Ovary (tissue), 9 donors: Measurements from ENCODE around the gene NT5C. TPM values are rescaled to one million over a fixed set of nuclear protein-coding genes. Genes with fewer than 3 reads are reported as not detected.

Experiments
- DNase-seq, 5 donors: peaks; one replicate each; pipeline ENCODE4 v3.0.0-alpha.2; 2019 to 2020
- H3K27ac ChIP-seq, 2 donors: fragments of 200-600 bp; one replicate each; pipeline versions ENCODE4 v1.5.1 to v1.8.0; 2019 to 2022
- H3K27me3 ChIP-seq: fragments of 200-600 bp; one replicate; pipeline ENCODE4 v1.8.0; 2022
- H3K36me3 ChIP-seq: fragments of 200-600 bp; sonication (generic); one replicate; pipeline ENCODE4 v1.5.1; 2019
- H3K4me1 ChIP-seq: one replicate; pipeline ENCODE4 v1.8.1; 2013; ENCODE audit warnings: mild to moderate bottlenecking, moderate library complexity; ENCODE audit not compliant: insufficient read depth
- H3K4me3 ChIP-seq: fragments of 200-600 bp; sonication (generic); one replicate; pipeline ENCODE4 v1.5.1; 2017
- H3K9me3 ChIP-seq, 2 donors: fragments of 200-600 bp in 1 of 2; sonication (generic) in 1 of 2; one replicate each; pipeline versions ENCODE4 v1.5.1 to v1.8.1; 2013 to 2019; ENCODE audit warnings: mild to moderate bottlenecking in 1 of 2, moderate library complexity in 1 of 2
- EP300 ChIP-seq: sonication (generic); formaldehyde crosslinking; IDR thresholded peaks from one replicate; pipeline ENCODE4 v1.6.1; 2017; ENCODE audit warnings: antibody characterized with exemption
- POLR2A ChIP-seq: fragments of 450-650 bp; IDR thresholded peaks from one replicate; pipeline ENCODE4 v1.6.1; 2017; ENCODE audit warnings: antibody characterized with exemption, mild to moderate bottlenecking, moderate library complexity
- WGBS, 3 donors: extraction: QIAGEN DNeasy Blood & Tissue Kit in 1 of 3; methylation state at CpG; one replicate each; pipeline versions ENCODE4 v1.1.5 to v1.1.7; 2013 to 2017; 5-methylcytosine and 5-hydroxymethylcytosine counted together
- intact Hi-C, 4 donors: fragments of 100-400 bp; cut with DNase I; formaldehyde crosslinking; loops; one replicate each; pipeline versions ENCODE4 v1.11.0 to v1.15.1; 2022 to 2023
- polyA plus RNA-seq, 2 donors: library from polyadenylated mRNA; stranded (reverse); fragments of 200-250 nt in 1 of 2; fragments of 350-450 nt in 1 of 2; fragmentation: Illumina TruSeq in 1 of 2; extraction: RNeasy Lipid Tissue Mini Kit (QIAGEN cat#74804) in 1 of 2; gene quantifications; one replicate each; pipeline ENCODE4 v1.2.3, GENCODE V29; 2013 to 2014
- total RNA-seq, 7 donors: library from RNA; depleted of rRNA in 2 of 7; stranded (reverse); fragments of >200 nt in 2 of 7; fragmentation: NEBNext Ultra II Directional in 3 of 7; extraction: Animal tissue kit (Norgen Biotek cat#: 25700) in 3 of 7; gene quantifications; one replicate each; pipeline versions ENCODE4 v1.1.0 to v1.2.4, GENCODE V29; 2016 to 2023
- TF ChIP-seq, protein P1 (sequence below), 3 donors: fragments of 450-650 bp in 2 of 3; fragments of 200-600 bp in 1 of 3; IDR thresholded peaks; one replicate each; pipeline versions ENCODE4 v1.5.1 to v1.8.0; 2016 to 2022; ENCODE audit warnings: antibody characterized with exemption in 3 of 3, mild to moderate bottlenecking in 1 of 3
- donor health status: DM: no; HTN: no; CAD: no; lungs with moderate emphysema.
- donor health status: DM: no; HTN: no; CAD: no.
- donor health status: Bipolar disorder and iron deficiency.
- donor health status: DM: yes; HTN: yes; CAD: no.
- donor health status: DM: no; HTN: no; CAD: no.
- donor health status: DM: yes; HTN: yes; CAD: no.

Gene NT5C
- total and polyA plus RNA-seq, 9 donors = 10.0 to 118 (median 65.9) TPM

GRCh38 chr17:75115555-75115954 is 16.0 kb downstream of the NT5C start:
- Histone ChIP-seq H3K27me3 (no peaks in the 10 kb centered on the region), H3K9me3 (no peaks in the 10 kb centered on the region), H3K4me3 (no peak overlapping the region), H3K27ac (no peak overlapping the region), H3K4me1 (peaks cover 4% of the 10 kb centered on the region), H3K36me3 (no peaks in the 10 kb centered on the region)
- TF ChIP-seq, protein P1, sequence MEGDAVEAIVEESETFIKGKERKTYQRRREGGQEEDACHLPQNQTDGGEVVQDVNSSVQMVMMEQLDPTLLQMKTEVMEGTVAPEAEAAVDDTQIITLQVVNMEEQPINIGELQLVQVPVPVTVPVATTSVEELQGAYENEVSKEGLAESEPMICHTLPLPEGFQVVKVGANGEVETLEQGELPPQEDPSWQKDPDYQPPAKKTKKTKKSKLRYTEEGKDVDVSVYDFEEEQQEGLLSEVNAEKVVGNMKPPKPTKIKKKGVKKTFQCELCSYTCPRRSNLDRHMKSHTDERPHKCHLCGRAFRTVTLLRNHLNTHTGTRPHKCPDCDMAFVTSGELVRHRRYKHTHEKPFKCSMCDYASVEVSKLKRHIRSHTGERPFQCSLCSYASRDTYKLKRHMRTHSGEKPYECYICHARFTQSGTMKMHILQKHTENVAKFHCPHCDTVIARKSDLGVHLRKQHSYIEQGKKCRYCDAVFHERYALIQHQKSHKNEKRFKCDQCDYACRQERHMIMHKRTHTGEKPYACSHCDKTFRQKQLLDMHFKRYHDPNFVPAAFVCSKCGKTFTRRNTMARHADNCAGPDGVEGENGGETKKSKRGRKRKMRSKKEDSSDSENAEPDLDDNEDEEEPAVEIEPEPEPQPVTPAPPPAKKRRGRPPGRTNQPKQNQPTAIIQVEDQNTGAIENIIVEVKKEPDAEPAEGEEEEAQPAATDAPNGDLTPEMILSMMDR (IDR thresholded peaks at IDR 0.05) = no peak
- TF ChIP-seq POLR2A = no peak
- TF ChIP-seq EP300 = no peak
- DNase-seq = no peak
- intact Hi-C loops = loop anchor here in 3 of 4 donors (2.0 to 10.0 kb wide), 3 partner anchors 59 to 89 kb away; partner anchors contain the start of gene NUP85 (in 1 of the 3)

- TF ChIP-seq EP300 = no peak
- TF ChIP-seq, protein P1 (IDR thresholded peaks at IDR 0.05) = no peak
- no peak for TF ChIP-seq POLR2A
- no peaks in the 10 kb centered on the region for H3K36me3 ChIP-seq
- no peak for DNase-seq
- no peaks in the 10 kb centered on the region for H3K9me3 ChIP-seq
- peak overlapping the region; percentile 41 for H3K4me3 ChIP-seq
- H3K4me1 ChIP-seq = peaks cover 4% of the 10 kb centered on the region
- intact Hi-C loops = loop anchor here in 3 of 4 donors (2.0 to 10.0 kb wide), 3 partner anchors 60 to 90 kb away; partner anchors contain the start of gene NUP85 (in 1 of the 3)
- no peaks in the 10 kb centered on the region for H3K27me3 ChIP-seq
- peak overlapping the region in 1 of 2 donors; percentile 68 for H3K27ac ChIP-seq
- WGBS, 3 donors = 38 to 46% (median 41%) methylated on average over 19 of the region's 19 CpGs
These were observed 16.8 kb downstream of the NT5C start for GRCh38 chr17:75114552-75115314.

DNA sequence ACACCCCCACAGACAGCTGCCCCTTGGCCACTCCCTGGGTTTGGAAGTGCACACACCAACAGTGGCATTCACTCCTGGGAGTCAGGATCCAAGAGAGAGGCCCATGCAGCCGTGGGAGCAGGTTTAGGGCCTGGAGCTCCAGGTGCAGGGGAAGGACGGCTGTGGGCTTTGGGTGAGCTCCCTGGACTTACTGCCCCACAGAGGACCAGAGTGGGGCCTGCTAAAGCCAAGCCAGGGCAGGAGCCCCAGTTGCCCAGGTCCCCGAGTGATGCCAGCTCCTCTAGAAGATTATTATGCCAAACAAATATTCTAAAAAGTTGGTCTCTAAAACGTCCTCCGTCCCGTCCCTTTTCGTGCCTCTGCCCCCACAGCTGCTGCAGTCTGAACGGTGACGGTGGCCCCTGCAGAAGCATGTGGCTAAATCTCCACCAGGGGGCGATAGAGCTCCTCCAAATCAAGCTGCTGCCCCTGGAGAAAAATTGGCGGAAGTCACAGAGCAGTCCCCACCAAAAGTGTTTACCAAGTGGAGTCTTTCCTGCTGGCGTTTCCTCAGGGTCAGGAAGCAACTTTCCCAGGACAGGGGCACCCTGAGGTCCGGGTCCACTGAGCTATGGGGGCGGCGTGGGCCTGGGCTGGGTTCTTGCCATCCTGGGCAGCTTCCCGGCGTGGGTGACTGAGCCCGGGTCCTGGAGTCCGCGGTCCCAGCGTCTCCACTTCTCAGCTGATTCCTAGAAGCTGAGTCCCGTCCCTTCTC is 17.6 kb downstream of the NT5C start:
- Histone ChIP-seq H3K36me3 (no peaks in the 10 kb centered on the region), H3K27ac (peak overlapping the region in 1 of 2 donors; percentile 68), H3K4me1 (peaks cover 5% of the 10 kb centered on the region), H3K9me3 (no peaks in the 10 kb centered on the region), H3K27me3 (no peaks in the 10 kb centered on the region), H3K4me3 (peak overlapping the region; percentile 41)
- 1 to 2% (median 2%) methylated on average over 22 of the region's 22 CpGs for WGBS, 3 donors
- intact Hi-C loops = loop anchor here in 3 of 4 donors (2.0 to 10.0 kb wide), 3 partner anchors 61 to 91 kb away; partner anchors contain the start of gene NUP85 (in 1 of the 3)
- no peak for TF ChIP-seq EP300
- TF ChIP-seq, protein P1 (IDR thresholded peaks at IDR 0.05) = peak; percentile 88 to 93 (median 92)
- DNase-seq = peak; percentile 86 to 93 (median 90)

DNA sequence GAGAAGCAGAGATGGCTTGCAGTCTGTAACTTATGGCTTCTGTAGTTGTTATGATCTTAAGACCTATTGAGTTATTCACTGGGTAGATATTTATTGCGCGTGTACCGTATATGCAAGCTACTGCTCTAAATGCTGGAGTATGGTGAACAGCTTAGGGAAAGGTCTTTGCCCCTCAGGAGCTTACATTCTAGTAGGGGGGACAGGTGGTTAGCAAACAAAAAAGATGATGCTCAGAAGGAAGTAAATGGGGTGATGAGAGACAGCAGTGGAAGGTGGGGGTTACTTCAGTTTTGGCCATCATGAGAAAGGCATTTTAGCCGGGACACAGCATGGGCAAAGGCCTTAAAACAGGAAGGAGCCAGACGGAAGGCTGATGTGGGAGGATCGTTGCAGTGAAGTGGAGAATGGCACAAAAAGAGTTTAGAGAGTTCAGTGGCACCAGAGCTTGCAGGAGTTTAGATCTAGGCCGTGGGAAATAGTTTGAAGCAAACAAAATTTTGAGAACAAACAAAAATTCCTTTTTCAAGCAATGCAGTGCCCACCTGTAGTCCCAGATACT is 19.7 kb downstream of the NT5C start:
- Histone ChIP-seq H3K27me3 (no peaks in the 10 kb centered on the region), H3K9me3 (no peaks in the 10 kb centered on the region), H3K4me1 (peaks cover 5% of the 10 kb centered on the region), H3K4me3 (no peak overlapping the region), H3K27ac (no peak overlapping the region), H3K36me3 (no peaks in the 10 kb centered on the region)
- DNase-seq = no peak
- intact Hi-C loops = loop anchor here in 2 of 4 donors (10.0 kb wide), 2 partner anchors 63 to 93 kb away; partner anchors contain the start of gene NUP85 (in 1 of the 2)
- TF ChIP-seq EP300 = no peak
- TF ChIP-seq, protein P1 (IDR thresholded peaks at IDR 0.05) = no peak
- no peak for TF ChIP-seq POLR2A
- WGBS, 3 donors = 79 to 82% (median 80%) methylated on average over 7 of the region's 7 CpGs
